ENCODE results near the gene PROKR2. TPM values are rescaled to one million over a fixed set of nuclear protein-coding genes. Genes with fewer than 3 reads are reported as not detected.

Gene PROKR2
- total and polyA plus RNA-seq, 2 donors = not detected

DNA sequence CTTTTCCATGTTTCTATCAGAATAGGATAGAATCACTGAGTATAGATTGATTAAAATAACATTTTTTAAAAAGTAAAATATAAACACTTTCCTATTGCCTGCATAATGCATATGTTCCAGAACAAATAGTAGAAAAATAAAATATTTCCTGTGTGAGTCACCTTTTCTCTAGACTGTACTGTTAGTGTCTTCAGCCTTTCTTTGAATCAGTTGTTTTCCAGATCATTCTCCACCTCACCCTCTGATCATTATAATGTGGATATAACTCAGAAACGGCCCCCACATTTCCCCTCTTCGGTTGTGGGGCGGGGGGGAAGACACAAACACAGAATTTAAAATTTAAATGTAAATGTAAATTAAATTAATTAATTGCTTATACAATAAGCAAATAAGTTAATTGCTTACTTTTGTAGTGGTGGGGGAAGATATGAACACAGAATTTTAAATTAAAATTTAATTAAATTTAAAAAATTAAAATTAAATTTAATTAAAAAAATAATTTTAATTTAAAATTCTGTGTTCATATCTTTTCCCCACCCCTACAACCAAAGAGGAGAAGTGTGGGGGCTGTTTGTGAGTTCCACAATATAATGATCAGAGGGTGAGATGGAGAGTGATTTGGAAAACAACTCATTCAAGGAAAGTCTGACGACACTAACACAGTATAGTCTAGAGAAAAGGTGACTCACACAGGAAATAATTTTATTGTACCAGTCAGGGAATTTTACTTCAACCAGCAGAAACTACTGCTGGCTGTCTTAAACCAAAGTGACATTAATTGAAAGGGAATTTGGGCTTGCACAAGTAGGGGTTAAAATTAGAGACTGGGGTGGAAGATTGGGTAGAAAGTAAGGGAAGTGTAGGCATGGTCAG lies 37.1 kb upstream of the PROKR2 start:
- Histone ChIP-seq H3K36me3 (ENCODE audit: control insufficient read depth in 2 of 2, insufficient read depth in 2 of 2, low read length in 1 of 2) (no peaks in the 10 kb centered on the region), H3K27ac (ENCODE audit: low read depth in 1 of 2, low read length in 1 of 2) (no peak overlapping the region), H3K9me3 (ENCODE audit: control insufficient read depth in 2 of 2, insufficient read depth in 1 of 2, low read length in 1 of 2) (no peaks in the 10 kb centered on the region), H3K27me3 (ENCODE audit: control insufficient read depth in 2 of 2, insufficient read depth in 1 of 2, low read length in 1 of 2) (no peaks in the 10 kb centered on the region), H3K4me1 (ENCODE audit: control insufficient read depth in 2 of 2, insufficient read depth in 2 of 2, low read length in 2 of 2) (no peaks in the 10 kb centered on the region), H3K4me3 (ENCODE audit: low read length in 2 of 2) (no peak overlapping the region)
- DNase-seq (ENCODE audit: low read depth in 6 of 9, low spot score in 9 of 9) = no peak
- WGBS = 85% methylated on average over 4 of the region's 4 CpGs

- H3K27me3 ChIP-seq (ENCODE audit: control insufficient read depth in 2 of 2, insufficient read depth in 1 of 2, low read length in 1 of 2) = no peaks in the 10 kb centered on the region
- H3K36me3 ChIP-seq (ENCODE audit: control insufficient read depth in 2 of 2, insufficient read depth in 2 of 2, low read length in 1 of 2) = no peaks in the 10 kb centered on the region
- H3K27ac ChIP-seq (ENCODE audit: low read depth in 1 of 2, low read length in 1 of 2) = no peak overlapping the region
- DNase-seq (ENCODE audit: low read depth in 6 of 9, low spot score in 9 of 9) = no peak
- H3K4me1 ChIP-seq (ENCODE audit: control insufficient read depth in 2 of 2, insufficient read depth in 2 of 2, low read length in 2 of 2) = no peaks in the 10 kb centered on the region
- WGBS = 97% methylated on average over 4 of the region's 4 CpGs
- no peak overlapping the region for H3K4me3 ChIP-seq (ENCODE audit: low read length in 2 of 2)
- no peaks in the 10 kb centered on the region for H3K9me3 ChIP-seq (ENCODE audit: control insufficient read depth in 2 of 2, insufficient read depth in 1 of 2, low read length in 1 of 2)
Observed at GRCh38 chr20:5349448-5349847, 32.7 kb upstream of the PROKR2 start.

DNA sequence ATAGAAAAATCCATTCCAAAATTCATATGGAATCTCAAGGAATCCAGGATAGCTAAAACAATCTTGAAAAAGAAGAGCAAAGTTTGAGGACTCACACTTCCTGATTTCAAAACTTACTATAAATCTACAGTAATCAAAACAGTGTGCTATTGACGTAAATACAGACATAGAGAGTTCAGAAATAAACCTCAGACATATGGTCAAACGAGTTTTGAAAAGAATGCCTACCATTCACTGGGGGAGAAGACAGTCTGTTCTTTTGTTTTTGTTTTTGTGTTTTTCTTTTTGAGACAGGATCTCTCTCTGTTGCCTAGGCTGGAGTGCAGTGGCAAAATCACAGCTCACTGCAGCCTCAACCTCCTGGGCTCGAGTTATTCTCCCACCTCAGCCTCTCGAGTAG lies 25.3 kb upstream of the PROKR2 start:
- 66% methylated on average over 4 of the region's 4 CpGs for WGBS
- H3K9me3 ChIP-seq (ENCODE audit: control insufficient read depth in 2 of 2, insufficient read depth in 1 of 2, low read length in 1 of 2) = no peaks in the 10 kb centered on the region
- no peaks in the 10 kb centered on the region for H3K36me3 ChIP-seq (ENCODE audit: control insufficient read depth in 2 of 2, insufficient read depth in 2 of 2, low read length in 1 of 2)
- no peaks in the 10 kb centered on the region for H3K4me1 ChIP-seq (ENCODE audit: control insufficient read depth in 2 of 2, insufficient read depth in 2 of 2, low read length in 2 of 2)
- no peaks in the 10 kb centered on the region for H3K27me3 ChIP-seq (ENCODE audit: control insufficient read depth in 2 of 2, insufficient read depth in 1 of 2, low read length in 1 of 2)
- H3K27ac ChIP-seq (ENCODE audit: low read depth in 1 of 2, low read length in 1 of 2) = no peak overlapping the region
- no peak overlapping the region for H3K4me3 ChIP-seq (ENCODE audit: low read length in 2 of 2)
- no peak for DNase-seq (ENCODE audit: low read depth in 6 of 9, low spot score in 9 of 9)

- no peak for DNase-seq (ENCODE audit: low read depth in 6 of 9, low spot score in 9 of 9)
- 90% methylated on average over 3 of the region's 3 CpGs for WGBS
Observed at GRCh38 chr20:5331340-5331739, 14.6 kb upstream of the PROKR2 start.

GRCh38 chr20:5328268-5328667 lies 11.5 kb upstream of the PROKR2 start:
- Histone ChIP-seq H3K9me3 (ENCODE audit: control insufficient read depth in 2 of 2, insufficient read depth in 1 of 2, low read length in 1 of 2) (no peaks in the 10 kb centered on the region), H3K36me3 (ENCODE audit: control insufficient read depth in 2 of 2, insufficient read depth in 2 of 2, low read length in 1 of 2) (no peaks in the 10 kb centered on the region), H3K4me3 (ENCODE audit: low read length in 2 of 2) (no peak overlapping the region), H3K27ac (ENCODE audit: low read depth in 1 of 2, low read length in 1 of 2) (no peak overlapping the region), H3K4me1 (ENCODE audit: control insufficient read depth in 2 of 2, insufficient read depth in 2 of 2, low read length in 2 of 2) (no peaks in the 10 kb centered on the region), H3K27me3 (ENCODE audit: control insufficient read depth in 2 of 2, insufficient read depth in 1 of 2, low read length in 1 of 2) (no peaks in the 10 kb centered on the region)
- DNase-seq (ENCODE audit: low read depth in 6 of 9, low spot score in 9 of 9) = no peak
- 91% methylated on average over 3 of the region's 3 CpGs for WGBS

More at GRCh38 chr20:5331340-5331739, 14.6 kb upstream of the PROKR2 start:
- no peaks in the 10 kb centered on the region for H3K36me3 ChIP-seq (ENCODE audit: control insufficient read depth in 2 of 2, insufficient read depth in 2 of 2, low read length in 1 of 2)
- no peaks in the 10 kb centered on the region for H3K4me1 ChIP-seq (ENCODE audit: control insufficient read depth in 2 of 2, insufficient read depth in 2 of 2, low read length in 2 of 2)
- H3K4me3 ChIP-seq (ENCODE audit: low read length in 2 of 2) = no peak overlapping the region
- H3K27ac ChIP-seq (ENCODE audit: low read depth in 1 of 2, low read length in 1 of 2) = no peak overlapping the region
- H3K27me3 ChIP-seq (ENCODE audit: control insufficient read depth in 2 of 2, insufficient read depth in 1 of 2, low read length in 1 of 2) = no peaks in the 10 kb centered on the region
- no peaks in the 10 kb centered on the region for H3K9me3 ChIP-seq (ENCODE audit: control insufficient read depth in 2 of 2, insufficient read depth in 1 of 2, low read length in 1 of 2)

- no peaks in the 10 kb centered on the region for H3K9me3 ChIP-seq (ENCODE audit: control insufficient read depth in 2 of 2, insufficient read depth in 1 of 2, low read length in 1 of 2)
- no peaks in the 10 kb centered on the region for H3K27me3 ChIP-seq (ENCODE audit: control insufficient read depth in 2 of 2, insufficient read depth in 1 of 2, low read length in 1 of 2)
- H3K4me1 ChIP-seq (ENCODE audit: control insufficient read depth in 2 of 2, insufficient read depth in 2 of 2, low read length in 2 of 2) = no peaks in the 10 kb centered on the region
- WGBS = 87% methylated on average over 3 of the region's 3 CpGs
- H3K27ac ChIP-seq (ENCODE audit: low read depth in 1 of 2, low read length in 1 of 2) = no peak overlapping the region
- H3K4me3 ChIP-seq (ENCODE audit: low read length in 2 of 2) = no peak overlapping the region
- no peaks in the 10 kb centered on the region for H3K36me3 ChIP-seq (ENCODE audit: control insufficient read depth in 2 of 2, insufficient read depth in 2 of 2, low read length in 1 of 2)
- DNase-seq (ENCODE audit: low read depth in 6 of 9, low spot score in 9 of 9) = no peak
Observed at GRCh38 chr20:5327356-5327755, 10.6 kb upstream of the PROKR2 start.

- Histone ChIP-seq H3K27ac (ENCODE audit: low read depth in 1 of 2, low read length in 1 of 2) (no peak overlapping the region), H3K9me3 (ENCODE audit: control insufficient read depth in 2 of 2, insufficient read depth in 1 of 2, low read length in 1 of 2) (peaks cover 0 to 1% of the 10 kb centered on the region in 2 donors), H3K36me3 (ENCODE audit: control insufficient read depth in 2 of 2, insufficient read depth in 2 of 2, low read length in 1 of 2) (no peaks in the 10 kb centered on the region), H3K4me1 (ENCODE audit: control insufficient read depth in 2 of 2, insufficient read depth in 2 of 2, low read length in 2 of 2) (peaks cover 0 to 2% of the 10 kb centered on the region in 2 donors), H3K27me3 (ENCODE audit: control insufficient read depth in 2 of 2, insufficient read depth in 1 of 2, low read length in 1 of 2) (peaks cover 31 to 52% of the 10 kb centered on the region in 2 donors), H3K4me3 (ENCODE audit: low read length in 2 of 2) (no peak overlapping the region)
- DNase-seq (ENCODE audit: low read depth in 6 of 9, low spot score in 9 of 9) = no peak
- 4% methylated on average over 28 of the region's 28 CpGs for WGBS
Observed at GRCh38 chr20:5315807-5316187, 957 bp downstream of the PROKR2 start.

DNA sequence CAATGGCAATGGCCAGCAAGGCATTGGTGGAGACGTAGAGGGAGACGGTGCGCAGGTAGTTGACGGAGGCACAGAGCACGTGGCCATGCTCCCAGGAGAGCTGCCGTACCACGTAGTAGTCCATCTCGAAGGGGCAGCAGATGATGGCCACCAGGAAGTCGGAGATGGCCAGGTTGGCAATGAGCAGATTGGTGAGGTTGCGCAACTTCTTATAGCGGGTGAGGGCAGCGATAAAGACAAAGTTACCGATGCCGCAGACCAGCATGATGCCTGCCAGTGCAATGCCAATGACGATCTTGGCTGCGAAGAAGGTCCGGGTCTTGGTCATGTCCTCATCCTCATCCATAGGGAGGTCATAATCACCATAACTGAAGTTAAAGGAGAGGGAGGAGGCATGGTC lies 2.8 kb downstream of the PROKR2 start:
- WGBS = 96% methylated on average over 17 of the region's 17 CpGs
- DNase-seq (ENCODE audit: low read depth in 6 of 9, low spot score in 9 of 9) = no peak
- Histone ChIP-seq H3K4me3 (ENCODE audit: low read length in 2 of 2) (no peak overlapping the region), H3K36me3 (ENCODE audit: control insufficient read depth in 2 of 2, insufficient read depth in 2 of 2, low read length in 1 of 2) (no peaks in the 10 kb centered on the region), H3K27ac (ENCODE audit: low read depth in 1 of 2, low read length in 1 of 2) (no peak overlapping the region), H3K9me3 (ENCODE audit: control insufficient read depth in 2 of 2, insufficient read depth in 1 of 2, low read length in 1 of 2) (peaks cover under 1 to 1% of the 10 kb centered on the region in 2 donors), H3K4me1 (ENCODE audit: control insufficient read depth in 2 of 2, insufficient read depth in 2 of 2, low read length in 2 of 2) (peaks cover 0 to 2% of the 10 kb centered on the region in 2 donors), H3K27me3 (ENCODE audit: control insufficient read depth in 2 of 2, insufficient read depth in 1 of 2, low read length in 1 of 2) (peaks cover 31 to 50% of the 10 kb centered on the region in 2 donors)

GRCh38 chr20:5312518-5312917 lies 4.2 kb downstream of the PROKR2 start:
- peaks cover 1 to 7% of the 10 kb centered on the region in 2 donors for H3K9me3 ChIP-seq (ENCODE audit: control insufficient read depth in 2 of 2, insufficient read depth in 1 of 2, low read length in 1 of 2)
- no peak overlapping the region for H3K27ac ChIP-seq (ENCODE audit: low read depth in 1 of 2, low read length in 1 of 2)
- 87% methylated on average over 5 of the region's 5 CpGs for WGBS
- H3K36me3 ChIP-seq (ENCODE audit: control insufficient read depth in 2 of 2, insufficient read depth in 2 of 2, low read length in 1 of 2) = no peaks in the 10 kb centered on the region
- DNase-seq (ENCODE audit: low read depth in 6 of 9, low spot score in 9 of 9) = no peak
- peaks cover 0 to 2% of the 10 kb centered on the region in 2 donors for H3K4me1 ChIP-seq (ENCODE audit: control insufficient read depth in 2 of 2, insufficient read depth in 2 of 2, low read length in 2 of 2)
- H3K4me3 ChIP-seq (ENCODE audit: low read length in 2 of 2) = no peak overlapping the region
- H3K27me3 ChIP-seq (ENCODE audit: control insufficient read depth in 2 of 2, insufficient read depth in 1 of 2, low read length in 1 of 2) = peaks cover 27 to 38% of the 10 kb centered on the region in 2 donors

Data from thymus (tissue), 11 donors.